CD4-positive, alpha-beta T cell treated with Interleukin-15 for 4 hours (primary cell): ENCODE data around the gene COMMD1.
"Not testable (repeated sequence)": the region's sequence is repeated elsewhere in the genome, so short reads cannot be mapped to it uniquely, and the experiment has no call there.

Experiments used
- DNase-seq: peaks from one replicate; pipeline ENCODE4 v3.0.0-alpha.2; 2020; ENCODE audit warnings: low spot score

The COMMD1 gene

GRCh38 chr2:61966087-61966727 is 60.7 kb downstream of the COMMD1 start:
- no peak for DNase-seq

GRCh38 chr2:61967262-61967661 is 61.8 kb downstream of the COMMD1 start:
- DNase-seq, result no peak

GRCh38 chr2:61969376-61969775 is 63.9 kb downstream of the COMMD1 start:
- no peak for DNase-seq

- DNase-seq, result no peak
Observed at GRCh38 chr2:61970807-61971556, 65.5 kb downstream of the COMMD1 start.

- DNase-seq, result no peak
Observed at GRCh38 chr2:61978522-61978921, 73.0 kb downstream of the COMMD1 start.

GRCh38 chr2:61980758-61981157 is 75.3 kb downstream of the COMMD1 start:
- no peak for DNase-seq

GRCh38 chr2:61984682-61985081 is 79.2 kb downstream of the COMMD1 start:
- DNase-seq, result no peak

GRCh38 chr2:61988462-61989366 is 83.2 kb downstream of the COMMD1 start:
- no peak for DNase-seq

- DNase-seq, result peak; percentile 23
Observed at GRCh38 chr2:61993422-61994024, 88.0 kb downstream of the COMMD1 start.

- DNase-seq, result no peak
Observed at GRCh38 chr2:61994531-61994930, 89.1 kb downstream of the COMMD1 start.

GRCh38 chr2:61995065-61995464 is 89.6 kb downstream of the COMMD1 start:
- DNase-seq, result no peak

- no peak for DNase-seq
Observed at GRCh38 chr2:61995515-61995914, 90.0 kb downstream of the COMMD1 start.

- DNase-seq, result no peak
Observed at GRCh38 chr2:61998426-61998825, 93.0 kb downstream of the COMMD1 start.

GRCh38 chr2:62000538-62000937 is 95.1 kb downstream of the COMMD1 start:
- DNase-seq, result no peak

GRCh38 chr2:62001431-62001830 is 96.0 kb downstream of the COMMD1 start:
- DNase-seq, result no peak

- not testable (repeated sequence) for DNase-seq
Observed at GRCh38 chr2:62004428-62004827, 99.0 kb downstream of the COMMD1 start.

GRCh38 chr2:62007555-62007954 is 102.1 kb downstream of the COMMD1 start:
- DNase-seq, result no peak

- DNase-seq, result no peak
Observed at GRCh38 chr2:62010632-62011256, 105.3 kb downstream of the COMMD1 start.

- no peak for DNase-seq
Observed at GRCh38 chr2:62013641-62014040, 108.2 kb downstream of the COMMD1 start.

GRCh38 chr2:62014102-62014501 is 108.6 kb downstream of the COMMD1 start:
- DNase-seq, result no peak

GRCh38 chr2:62016957-62017356 is 111.5 kb downstream of the COMMD1 start:
- DNase-seq, result no peak

- DNase-seq, result no peak
Observed at GRCh38 chr2:62029910-62030309, 124.4 kb downstream of the COMMD1 start.
